HEK293 (cell line): ENCODE data around the gene PDE4D.

ENCODE experiments used
- CTCF ChIA-PET: fragments of 350-600 bp; formaldehyde crosslinking; extraction: SDS; loops from one replicate; lab custom pipeline; 2021; ENCODE audit warnings: antibody characterized with exemption; lab: Yijun Ruan, JAX
- POLR2A ChIA-PET: fragments of 300-600 bp; formaldehyde crosslinking; extraction: SDS; loops from one replicate; lab custom pipeline; 2020; ENCODE audit warnings: antibody characterized with exemption, inconsistent platforms; lab: Yijun Ruan, JAX
- H3K27ac ChIP-seq: fragments of 200-500 bp; sonication (Bioruptor generic); 2 replicates; pipeline ENCODE4 v1.5.1; 2014; ENCODE audit warnings: low read depth, low read length, control low read depth, inconsistent platforms; ENCODE audit errors: extremely low read depth
- H3K36me3 ChIP-seq, 2 experiments: fragments of 200-500 bp in 1 of 2; sonication (Bioruptor generic) in 1 of 2; 1 replicate in 1 of 2; 2 replicates in 1 of 2; pipeline ENCODE4 v1.5.1; 2014 to 2017; ENCODE audit warnings: inconsistent platforms in 2 of 2, low read length in 2 of 2; ENCODE audit not compliant: control insufficient read depth in 2 of 2, insufficient read depth in 1 of 2
- H3K4me1 ChIP-seq: fragments of 200-500 bp; sonication (Bioruptor generic); 2 replicates; pipeline ENCODE4 v1.5.1; 2014; ENCODE audit warnings: mild to moderate bottlenecking, low read length, inconsistent platforms; ENCODE audit not compliant: control insufficient read depth, insufficient read depth
- H3K4me3 ChIP-seq: 2 replicates; pipeline ENCODE4 v1.5.1; 2011; ENCODE audit warnings: low read depth, mild to moderate bottlenecking, control low read depth, low read length, moderate library complexity
- H3K9me3 ChIP-seq: fragments of 200-500 bp; sonication (Bioruptor generic); 2 replicates; pipeline ENCODE4 v1.5.1; 2014; ENCODE audit warnings: low read depth, low read length, inconsistent platforms; ENCODE audit not compliant: control insufficient read depth, insufficient read depth
- EGR2 ChIP-seq: fragments of 450-650 bp; formaldehyde crosslinking; IDR thresholded peaks from 2 replicates; pipeline ENCODE4 v1.5.1; 2016; ENCODE audit warnings: low read depth, missing biosample characterization, missing genetic modification characterization
- FEZF1 ChIP-seq: fragments of 450-650 bp; formaldehyde crosslinking; IDR thresholded peaks from 2 replicates; pipeline ENCODE4 v1.5.1; 2016; ENCODE audit warnings: missing biosample characterization, missing genetic modification characterization
- KLF17 ChIP-seq: fragments of 450-650 bp; formaldehyde crosslinking; IDR thresholded peaks from 2 replicates; pipeline ENCODE4 v1.5.1; 2016; ENCODE audit warnings: missing biosample characterization, missing genetic modification characterization
- KLF9 ChIP-seq: fragments of 450-650 bp; formaldehyde crosslinking; IDR thresholded peaks from 2 replicates; pipeline ENCODE4 v1.5.1; 2016; ENCODE audit warnings: missing biosample characterization, missing genetic modification characterization, low read depth
- OVOL3 ChIP-seq: fragments of 450-650 bp; formaldehyde crosslinking; IDR thresholded peaks from 2 replicates; pipeline ENCODE4 v1.5.1; 2016; ENCODE audit warnings: missing biosample characterization, missing genetic modification characterization
- SCRT1 ChIP-seq: fragments of 450-650 bp; formaldehyde crosslinking; IDR thresholded peaks from 2 replicates; pipeline ENCODE4 v1.5.1; 2016; ENCODE audit warnings: missing biosample characterization, missing genetic modification characterization, borderline replicate concordance
- ZFP37 ChIP-seq: fragments of 450-650 bp; formaldehyde crosslinking; IDR thresholded peaks from 2 replicates; pipeline ENCODE4 v1.5.1; 2016; ENCODE audit warnings: missing biosample characterization, missing genetic modification characterization
- ZNF148 ChIP-seq: fragments of 450-650 bp; formaldehyde crosslinking; IDR thresholded peaks from 2 replicates; pipeline ENCODE4 v1.5.0; 2017; ENCODE audit warnings: missing biosample characterization, missing genetic modification characterization, borderline replicate concordance
- ZNF184 ChIP-seq: fragments of 450-650 bp; IDR thresholded peaks from 2 replicates; pipeline ENCODE4 v1.5.1; 2018; ENCODE audit warnings: missing biosample characterization, mild to moderate bottlenecking, missing genetic modification characterization
- ZNF394 ChIP-seq: fragments of 450-650 bp; formaldehyde crosslinking; IDR thresholded peaks from 2 replicates; pipeline ENCODE4 v1.5.1; 2016; ENCODE audit warnings: missing biosample characterization, missing genetic modification characterization, mild to moderate bottlenecking, moderate library complexity, borderline replicate concordance
- ZNF48 ChIP-seq: fragments of 450-650 bp; formaldehyde crosslinking; IDR thresholded peaks from 2 replicates; pipeline ENCODE4 v1.5.1; 2016; ENCODE audit warnings: missing biosample characterization, missing genetic modification characterization
- ZNF513 ChIP-seq: fragments of 450-650 bp; IDR thresholded peaks from 2 replicates; pipeline ENCODE4 v1.5.1; 2018; ENCODE audit warnings: missing biosample characterization, missing genetic modification characterization
- ZNF521 ChIP-seq: fragments of 450-650 bp; formaldehyde crosslinking; IDR thresholded peaks from 2 replicates; pipeline ENCODE4 v1.5.1; 2017; ENCODE audit warnings: missing biosample characterization, mild to moderate bottlenecking, missing genetic modification characterization
- ZNF629 ChIP-seq: fragments of 450-650 bp; formaldehyde crosslinking; IDR thresholded peaks from 2 replicates; pipeline ENCODE4 v1.5.1; 2017; ENCODE audit warnings: missing biosample characterization, missing genetic modification characterization
- ZNF654 ChIP-seq: fragments of 450-650 bp; formaldehyde crosslinking; IDR thresholded peaks from 2 replicates; pipeline ENCODE4 v1.5.1; 2016; ENCODE audit warnings: low read depth, missing biosample characterization, missing genetic modification characterization
- TF ChIP-seq, protein P1 (sequence below): fragments of 450-650 bp; formaldehyde crosslinking; IDR thresholded peaks from 2 replicates; pipeline ENCODE4 v1.5.1; 2016; ENCODE audit warnings: missing biosample characterization, missing genetic modification characterization
- TF ChIP-seq, protein P2 (sequence below): fragments of 450-650 bp; formaldehyde crosslinking; IDR thresholded peaks from 2 replicates; pipeline ENCODE4 v1.5.1; 2016; ENCODE audit warnings: missing biosample characterization, missing genetic modification characterization

Gene PDE4D

DNA sequence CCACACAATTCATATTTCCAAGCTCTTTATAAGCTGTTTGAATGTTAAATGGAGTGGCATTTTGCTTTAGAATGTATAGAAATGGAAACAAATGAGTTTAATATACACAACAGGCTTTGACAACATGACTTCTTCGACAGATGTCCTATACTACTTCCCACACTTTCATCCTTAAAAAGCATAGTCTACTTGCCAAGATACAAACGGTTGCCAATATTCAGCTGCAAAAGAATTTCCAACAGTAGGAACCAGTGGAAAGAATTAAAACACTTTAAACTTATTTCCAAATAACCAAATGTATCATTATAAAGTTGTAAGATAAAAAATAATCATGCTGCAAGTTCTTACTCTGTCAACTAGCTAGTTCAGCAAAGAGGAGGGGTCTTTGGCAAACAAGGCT is 456.4 kb downstream of the PDE4D start:
- Histone ChIP-seq H3K9me3 (no peaks in the 10 kb centered on the region), H3K4me1 (no peaks in the 10 kb centered on the region), H3K27ac (no peak overlapping the region), H3K36me3 (no peaks in the 10 kb centered on the region), H3K4me3 (no peak overlapping the region)
- POLR2A ChIA-PET = no interaction called here
- CTCF ChIA-PET = interaction anchor here (0.6 to 0.9 kb wide), 2 partner anchors 106 to 236 kb away, joined by 3 read pairs; no protein-coding TSS in a partner anchor
- TF ChIP-seq SCRT1 (tag by site-specific recombination) (no peak), OVOL3 (no peak), KLF17 (tag by site-specific recombination) (no peak), ZNF394 (tag by site-specific recombination) (no peak), ZNF48 (no peak), ZNF521 (tag by site-specific recombination) (no peak), FEZF1 (tag by site-specific recombination) (no peak), ZNF513 (tag by site-specific recombination) (no peak), ZNF654 (tag by site-specific recombination) (no peak), KLF9 (tag by site-specific recombination) (no peak), EGR2 (tag by site-specific recombination) (no peak), ZNF629 (tag by site-specific recombination) (no peak), ZFP37 (tag by site-specific recombination) (no peak), ZNF184 (tag by site-specific recombination) (no peak), ZNF148 (tag by site-specific recombination) (no peak)
- TF ChIP-seq, protein P1, sequence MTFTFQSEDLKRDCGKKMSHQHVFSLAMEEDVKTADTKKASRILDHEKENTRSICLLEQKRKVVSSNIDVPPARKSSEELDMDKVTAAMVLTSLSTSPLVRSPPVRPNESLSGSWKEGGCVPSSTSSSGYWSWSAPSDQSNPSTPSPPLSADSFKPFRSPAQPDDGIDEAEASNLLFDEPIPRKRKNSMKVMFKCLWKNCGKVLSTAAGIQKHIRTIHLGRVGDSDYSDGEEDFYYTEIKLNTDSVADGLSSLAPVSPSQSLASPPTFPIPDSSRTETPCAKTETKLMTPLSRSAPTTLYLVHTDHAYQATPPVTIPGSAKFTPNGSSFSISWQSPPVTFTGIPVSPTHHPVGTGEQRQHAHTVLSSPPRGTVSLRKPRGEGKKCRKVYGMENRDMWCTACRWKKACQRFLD = no peak
- TF ChIP-seq, protein P2, sequence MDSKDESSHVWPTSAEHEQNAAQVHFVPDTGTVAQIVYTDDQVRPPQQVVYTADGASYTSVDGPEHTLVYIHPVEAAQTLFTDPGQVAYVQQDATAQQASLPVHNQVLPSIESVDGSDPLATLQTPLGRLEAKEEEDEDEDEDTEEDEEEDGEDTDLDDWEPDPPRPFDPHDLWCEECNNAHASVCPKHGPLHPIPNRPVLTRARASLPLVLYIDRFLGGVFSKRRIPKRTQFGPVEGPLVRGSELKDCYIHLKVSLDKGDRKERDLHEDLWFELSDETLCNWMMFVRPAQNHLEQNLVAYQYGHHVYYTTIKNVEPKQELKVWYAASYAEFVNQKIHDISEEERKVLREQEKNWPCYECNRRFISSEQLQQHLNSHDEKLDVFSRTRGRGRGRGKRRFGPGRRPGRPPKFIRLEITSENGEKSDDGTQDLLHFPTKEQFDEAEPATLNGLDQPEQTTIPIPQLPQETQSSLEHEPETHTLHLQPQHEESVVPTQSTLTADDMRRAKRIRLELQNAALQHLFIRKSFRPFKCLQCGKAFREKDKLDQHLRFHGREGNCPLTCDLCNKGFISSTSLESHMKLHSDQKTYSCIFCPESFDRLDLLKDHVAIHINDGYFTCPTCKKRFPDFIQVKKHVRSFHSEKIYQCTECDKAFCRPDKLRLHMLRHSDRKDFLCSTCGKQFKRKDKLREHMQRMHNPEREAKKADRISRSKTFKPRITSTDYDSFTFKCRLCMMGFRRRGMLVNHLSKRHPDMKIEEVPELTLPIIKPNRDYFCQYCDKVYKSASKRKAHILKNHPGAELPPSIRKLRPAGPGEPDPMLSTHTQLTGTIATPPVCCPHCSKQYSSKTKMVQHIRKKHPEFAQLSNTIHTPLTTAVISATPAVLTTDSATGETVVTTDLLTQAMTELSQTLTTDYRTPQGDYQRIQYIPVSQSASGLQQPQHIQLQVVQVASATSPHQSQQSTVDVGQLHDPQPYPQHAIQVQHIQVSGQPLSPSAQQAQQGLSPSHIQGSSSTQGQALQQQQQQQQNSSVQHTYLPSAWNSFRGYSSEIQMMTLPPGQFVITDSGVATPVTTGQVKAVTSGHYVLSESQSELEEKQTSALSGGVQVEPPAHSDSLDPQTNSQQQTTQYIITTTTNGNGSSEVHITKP = no peak
